HCT116 (cell line): Measurements from ENCODE around the gene KRT36.

Experiments
- CTCF ChIP-seq, 3 experiments: fragments of 200-600 bp in 1 of 3; sonication (generic) in 1 of 3; IDR thresholded peaks in 2 of 3; conservative IDR thresholded peaks in 1 of 3; 2 replicates each; pipeline ENCODE4 v1.5.1; 2012 to 2017; ENCODE audit warnings: low read depth in 2 of 3, low read length in 2 of 3, antibody characterized with exemption in 1 of 3, borderline replicate concordance in 1 of 3, control low read depth in 1 of 3, mild to moderate bottlenecking in 1 of 3, mixed read lengths in 1 of 3, mixed run types in 1 of 3, moderate library complexity in 1 of 3; ENCODE audit not compliant: insufficient read depth in 1 of 3
- MAX ChIP-seq: IDR thresholded peaks from 2 replicates; pipeline ENCODE4 v1.6.1; 2012
- POLR2A ChIP-seq: IDR thresholded peaks from 2 replicates; pipeline ENCODE4 v1.7.0; 2011; ENCODE audit warnings: borderline replicate concordance; ENCODE audit not compliant: insufficient read depth, insufficient read length; ENCODE audit errors: extremely low read depth
- TF ChIP-seq, protein P1 (sequence below): IDR thresholded peaks from 2 replicates; pipeline ENCODE4 v1.6.1; 2012

DNA sequence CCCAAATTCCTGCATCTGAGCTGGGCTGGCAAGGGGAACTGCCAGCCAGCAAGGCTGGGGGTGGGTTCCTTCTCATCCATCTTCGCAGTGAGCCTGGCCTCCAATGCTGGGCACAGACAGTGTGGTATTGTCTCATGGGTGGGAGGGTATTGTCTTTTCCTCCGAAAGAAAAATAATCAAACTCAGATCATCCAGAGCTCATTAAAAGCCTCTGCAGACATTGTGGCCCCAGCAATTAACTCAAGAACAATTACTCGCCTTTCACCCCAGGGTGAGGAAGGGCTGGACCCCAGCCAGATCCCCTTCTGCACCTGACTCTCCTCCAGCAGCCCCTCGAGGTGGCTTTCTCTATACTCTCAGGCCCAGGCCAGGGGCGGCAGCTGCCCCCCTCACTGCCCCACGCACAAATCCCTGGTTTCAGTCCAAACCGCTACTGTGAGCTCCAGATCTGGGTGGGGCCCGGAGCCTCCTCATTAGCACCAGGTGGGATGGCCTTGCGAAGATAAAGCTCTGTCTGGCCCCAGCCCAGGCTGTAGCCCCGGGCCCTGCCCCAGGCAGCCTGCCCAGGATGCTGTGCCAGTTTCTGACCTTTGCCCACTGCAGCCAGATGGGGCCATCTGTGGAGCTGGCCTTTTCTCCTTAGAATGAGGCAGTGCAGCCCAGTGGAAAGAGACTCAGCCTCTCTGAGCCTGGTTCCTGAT is 31.3 kb upstream of the KRT36 start:
- TF ChIP-seq MAX, result no peak
- TF ChIP-seq, protein P1, sequence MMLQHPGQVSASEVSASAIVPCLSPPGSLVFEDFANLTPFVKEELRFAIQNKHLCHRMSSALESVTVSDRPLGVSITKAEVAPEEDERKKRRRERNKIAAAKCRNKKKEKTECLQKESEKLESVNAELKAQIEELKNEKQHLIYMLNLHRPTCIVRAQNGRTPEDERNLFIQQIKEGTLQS, result no peak
- no peak for TF ChIP-seq POLR2A
- no peak for TF ChIP-seq CTCF (IDR thresholded peaks at IDR 0.05 in 2 of 3, conservative IDR thresholded peaks at IDR 0.05 in 1 of 3; ENCODE audit: borderline replicate concordance in 1 of 3, insufficient read depth in 1 of 3, low read depth in 2 of 3, low read length in 2 of 3)
